ENCODE results near the gene CDC42BPB.

- TF ChIP-seq CTCF (IDR thresholded peaks at IDR 0.05) (no peak), POLR2A (IDR thresholded peaks at IDR 0.05) (no peak)
These were observed 89.9 kb downstream of the CDC42BPB start for GRCh38 chr14:102967506-102967795.
